HEK293 (cell line): ENCODE data around the gene CPLX3.

ENCODE experiments used
- SCRT1 ChIP-seq: fragments of 450-650 bp; formaldehyde crosslinking; IDR thresholded peaks from 2 replicates; pipeline ENCODE4 v1.5.1; 2016; ENCODE audit warnings: missing biosample characterization, missing genetic modification characterization, borderline replicate concordance
- TRIM28 ChIP-seq: IDR thresholded peaks from 2 replicates; pipeline ENCODE4 v1.6.1; 2011; ENCODE audit warnings: low read length, control low read depth, borderline replicate concordance
- WT1 ChIP-seq: fragments of 450-650 bp; formaldehyde crosslinking; IDR thresholded peaks from 2 replicates; pipeline ENCODE4 v1.5.1; 2016; ENCODE audit warnings: missing biosample characterization, missing genetic modification characterization
- YY2 ChIP-seq: fragments of 450-650 bp; formaldehyde crosslinking; IDR thresholded peaks from 2 replicates; pipeline ENCODE4 v1.5.1; 2016; ENCODE audit warnings: missing biosample characterization, missing genetic modification characterization
- ZBTB10 ChIP-seq: fragments of 450-650 bp; formaldehyde crosslinking; IDR thresholded peaks from 2 replicates; pipeline ENCODE4 v1.5.1; 2016; ENCODE audit warnings: missing biosample characterization, missing genetic modification characterization
- ZFP37 ChIP-seq: fragments of 450-650 bp; formaldehyde crosslinking; IDR thresholded peaks from 2 replicates; pipeline ENCODE4 v1.5.1; 2016; ENCODE audit warnings: missing biosample characterization, missing genetic modification characterization
- ZFP41 ChIP-seq: fragments of 450-650 bp; formaldehyde crosslinking; IDR thresholded peaks from 2 replicates; pipeline ENCODE4 v1.5.1; 2016; ENCODE audit warnings: missing biosample characterization, missing genetic modification characterization, borderline replicate concordance
- ZNF146 ChIP-seq: fragments of 450-650 bp; formaldehyde crosslinking; IDR thresholded peaks from 2 replicates; pipeline ENCODE4 v1.5.1; 2016; ENCODE audit warnings: missing biosample characterization, missing genetic modification characterization
- ZNF169 ChIP-seq: fragments of 450-650 bp; formaldehyde crosslinking; IDR thresholded peaks from 2 replicates; pipeline ENCODE4 v1.5.1; 2016; ENCODE audit warnings: missing biosample characterization, missing genetic modification characterization
- ZNF221 ChIP-seq: fragments of 450-650 bp; formaldehyde crosslinking; IDR thresholded peaks from 2 replicates; pipeline ENCODE4 v1.5.1; 2017; ENCODE audit warnings: missing biosample characterization, missing genetic modification characterization, borderline replicate concordance
- ZNF23 ChIP-seq: fragments of 450-650 bp; formaldehyde crosslinking; IDR thresholded peaks from 2 replicates; pipeline ENCODE4 v1.5.1; 2016; ENCODE audit warnings: missing biosample characterization, missing genetic modification characterization, borderline replicate concordance
- ZNF292 ChIP-seq: fragments of 450-650 bp; formaldehyde crosslinking; IDR thresholded peaks from 2 replicates; pipeline ENCODE4 v1.5.1; 2016; ENCODE audit warnings: low read depth, missing biosample characterization, missing genetic modification characterization, borderline replicate concordance
- ZNF37A ChIP-seq: fragments of 450-650 bp; IDR thresholded peaks from 2 replicates; pipeline ENCODE4 v1.5.1; 2018; ENCODE audit warnings: missing biosample characterization, missing genetic modification characterization
- ZNF513 ChIP-seq: fragments of 450-650 bp; IDR thresholded peaks from 2 replicates; pipeline ENCODE4 v1.5.1; 2018; ENCODE audit warnings: missing biosample characterization, missing genetic modification characterization
- ZNF544 ChIP-seq: fragments of 450-650 bp; formaldehyde crosslinking; IDR thresholded peaks from 2 replicates; pipeline ENCODE4 v1.5.0; 2017; ENCODE audit warnings: missing biosample characterization, missing genetic modification characterization
- ZNF558 ChIP-seq: fragments of 450-650 bp; formaldehyde crosslinking; IDR thresholded peaks from 2 replicates; pipeline ENCODE4 v1.5.1; 2016; ENCODE audit warnings: missing biosample characterization, missing genetic modification characterization
- ZNF585B ChIP-seq: fragments of 450-650 bp; formaldehyde crosslinking; IDR thresholded peaks from 2 replicates; pipeline ENCODE4 v1.5.1; 2016; ENCODE audit warnings: missing biosample characterization, missing genetic modification characterization
- ZNF747 ChIP-seq: fragments of 450-650 bp; formaldehyde crosslinking; IDR thresholded peaks from 2 replicates; pipeline ENCODE4 v1.5.1; 2016; ENCODE audit warnings: missing biosample characterization, missing genetic modification characterization
- ZSCAN16 ChIP-seq: fragments of 450-650 bp; formaldehyde crosslinking; IDR thresholded peaks from 2 replicates; pipeline ENCODE4 v1.5.1; 2016; ENCODE audit warnings: missing biosample characterization, missing genetic modification characterization
- ZSCAN18 ChIP-seq: fragments of 450-650 bp; formaldehyde crosslinking; IDR thresholded peaks from 2 replicates; pipeline ENCODE4 v1.5.1; 2016; ENCODE audit warnings: missing biosample characterization, missing genetic modification characterization
- ZXDB ChIP-seq: fragments of 450-650 bp; formaldehyde crosslinking; IDR thresholded peaks from 2 replicates; pipeline ENCODE4 v1.5.1; 2016; ENCODE audit warnings: missing biosample characterization, missing genetic modification characterization
- TF ChIP-seq, protein P1 (sequence below): fragments of 450-650 bp; formaldehyde crosslinking; IDR thresholded peaks from 2 replicates; pipeline ENCODE4 v1.5.1; 2017; ENCODE audit warnings: missing biosample characterization, missing genetic modification characterization
- TF ChIP-seq, protein P2 (sequence below): fragments of 450-650 bp; IDR thresholded peaks from 2 replicates; pipeline ENCODE4 v1.5.1; 2018; ENCODE audit warnings: missing biosample characterization, mild to moderate bottlenecking, missing genetic modification characterization
- TF ChIP-seq, protein P3 (sequence below): fragments of 450-650 bp; formaldehyde crosslinking; IDR thresholded peaks from 2 replicates; pipeline ENCODE4 v1.5.1; 2016; ENCODE audit warnings: missing biosample characterization, missing genetic modification characterization, borderline replicate concordance
- TF ChIP-seq, protein P4 (sequence below): fragments of 450-650 bp; formaldehyde crosslinking; IDR thresholded peaks from 2 replicates; pipeline ENCODE4 v1.5.1; 2016; ENCODE audit warnings: missing biosample characterization, missing genetic modification characterization

Gene CPLX3

DNA sequence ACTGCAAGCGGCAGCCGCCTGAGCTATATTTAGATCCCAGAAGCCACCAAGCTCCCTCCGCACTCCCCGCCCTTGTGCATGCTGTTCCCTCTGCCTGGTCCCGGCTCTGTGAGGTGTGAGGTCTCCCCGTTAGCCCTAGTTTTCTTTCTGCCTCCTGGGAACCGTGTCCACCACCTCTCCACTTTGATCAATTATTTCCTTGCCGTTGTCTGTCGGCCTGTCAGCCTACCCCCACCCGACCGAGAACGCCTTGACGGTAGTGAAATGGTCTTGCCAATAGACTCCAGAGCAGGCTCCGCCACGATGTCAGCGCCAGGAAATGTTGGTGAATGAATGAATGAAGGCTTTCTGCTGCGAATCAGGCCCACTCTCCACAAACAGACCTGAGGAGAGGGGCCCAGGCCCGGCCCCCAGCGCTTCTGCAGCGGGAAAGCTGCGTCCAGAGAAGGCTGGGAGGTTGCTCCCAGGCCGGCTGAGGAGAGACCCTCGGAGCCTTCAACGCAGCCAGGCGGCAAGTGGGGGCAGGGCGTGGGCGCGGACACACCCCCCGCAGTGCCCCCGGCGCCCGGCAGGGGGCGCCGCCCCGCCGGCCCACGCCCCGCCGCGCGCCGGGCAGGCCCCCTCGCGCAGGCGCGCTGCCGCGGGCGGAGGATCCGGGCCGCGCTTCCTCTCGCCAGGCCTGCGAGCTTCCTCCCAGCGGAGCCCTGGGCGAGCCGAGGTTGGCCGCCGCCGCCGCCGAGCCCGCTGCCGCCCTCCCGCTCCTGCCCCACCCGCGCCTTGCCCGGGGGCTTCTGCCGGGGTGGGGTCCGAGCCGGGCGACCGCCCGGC is 44.8 kb upstream of the CPLX3 start, which contains the start of gene CSK (continued):
- TF ChIP-seq ZNF221 (tag by site-specific recombination) (no peak), ZNF513 (tag by site-specific recombination) (no peak), ZXDB (tag by site-specific recombination) (no peak; the same call in 1 of the 2 replicates), ZNF747 (no peak), ZNF37A (tag by site-specific recombination) (no peak), YY2 (tag by site-specific recombination) (no peak), ZNF585B (tag by site-specific recombination) (no peak), WT1 (tag by site-specific recombination) (no peak), ZNF558 (no peak), TRIM28 (no peak), ZNF23 (no peak), ZNF146 (no peak), ZFP41 (tag by site-specific recombination) (no peak), ZSCAN18 (tag by site-specific recombination) (no peak), ZNF292 (tag by site-specific recombination) (no peak), ZSCAN16 (tag by site-specific recombination) (no peak), ZBTB10 (tag by site-specific recombination) (no peak), ZNF544 (tag by site-specific recombination) (no peak), SCRT1 (no peak), ZFP37 (no peak), ZNF169 (no peak)
- TF ChIP-seq, protein P1, sequence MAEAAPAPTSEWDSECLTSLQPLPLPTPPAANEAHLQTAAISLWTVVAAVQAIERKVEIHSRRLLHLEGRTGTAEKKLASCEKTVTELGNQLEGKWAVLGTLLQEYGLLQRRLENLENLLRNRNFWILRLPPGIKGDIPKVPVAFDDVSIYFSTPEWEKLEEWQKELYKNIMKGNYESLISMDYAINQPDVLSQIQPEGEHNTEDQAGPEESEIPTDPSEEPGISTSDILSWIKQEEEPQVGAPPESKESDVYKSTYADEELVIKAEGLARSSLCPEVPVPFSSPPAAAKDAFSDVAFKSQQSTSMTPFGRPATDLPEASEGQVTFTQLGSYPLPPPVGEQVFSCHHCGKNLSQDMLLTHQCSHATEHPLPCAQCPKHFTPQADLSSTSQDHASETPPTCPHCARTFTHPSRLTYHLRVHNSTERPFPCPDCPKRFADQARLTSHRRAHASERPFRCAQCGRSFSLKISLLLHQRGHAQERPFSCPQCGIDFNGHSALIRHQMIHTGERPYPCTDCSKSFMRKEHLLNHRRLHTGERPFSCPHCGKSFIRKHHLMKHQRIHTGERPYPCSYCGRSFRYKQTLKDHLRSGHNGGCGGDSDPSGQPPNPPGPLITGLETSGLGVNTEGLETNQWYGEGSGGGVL (tag by site-specific recombination), result no peak
- TF ChIP-seq, protein P2, sequence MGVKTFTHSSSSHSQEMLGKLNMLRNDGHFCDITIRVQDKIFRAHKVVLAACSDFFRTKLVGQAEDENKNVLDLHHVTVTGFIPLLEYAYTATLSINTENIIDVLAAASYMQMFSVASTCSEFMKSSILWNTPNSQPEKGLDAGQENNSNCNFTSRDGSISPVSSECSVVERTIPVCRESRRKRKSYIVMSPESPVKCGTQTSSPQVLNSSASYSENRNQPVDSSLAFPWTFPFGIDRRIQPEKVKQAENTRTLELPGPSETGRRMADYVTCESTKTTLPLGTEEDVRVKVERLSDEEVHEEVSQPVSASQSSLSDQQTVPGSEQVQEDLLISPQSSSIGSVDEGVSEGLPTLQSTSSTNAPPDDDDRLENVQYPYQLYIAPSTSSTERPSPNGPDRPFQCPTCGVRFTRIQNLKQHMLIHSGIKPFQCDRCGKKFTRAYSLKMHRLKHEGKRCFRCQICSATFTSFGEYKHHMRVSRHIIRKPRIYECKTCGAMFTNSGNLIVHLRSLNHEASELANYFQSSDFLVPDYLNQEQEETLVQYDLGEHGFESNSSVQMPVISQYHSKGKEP (tag by site-specific recombination), result no peak
- TF ChIP-seq, protein P3, sequence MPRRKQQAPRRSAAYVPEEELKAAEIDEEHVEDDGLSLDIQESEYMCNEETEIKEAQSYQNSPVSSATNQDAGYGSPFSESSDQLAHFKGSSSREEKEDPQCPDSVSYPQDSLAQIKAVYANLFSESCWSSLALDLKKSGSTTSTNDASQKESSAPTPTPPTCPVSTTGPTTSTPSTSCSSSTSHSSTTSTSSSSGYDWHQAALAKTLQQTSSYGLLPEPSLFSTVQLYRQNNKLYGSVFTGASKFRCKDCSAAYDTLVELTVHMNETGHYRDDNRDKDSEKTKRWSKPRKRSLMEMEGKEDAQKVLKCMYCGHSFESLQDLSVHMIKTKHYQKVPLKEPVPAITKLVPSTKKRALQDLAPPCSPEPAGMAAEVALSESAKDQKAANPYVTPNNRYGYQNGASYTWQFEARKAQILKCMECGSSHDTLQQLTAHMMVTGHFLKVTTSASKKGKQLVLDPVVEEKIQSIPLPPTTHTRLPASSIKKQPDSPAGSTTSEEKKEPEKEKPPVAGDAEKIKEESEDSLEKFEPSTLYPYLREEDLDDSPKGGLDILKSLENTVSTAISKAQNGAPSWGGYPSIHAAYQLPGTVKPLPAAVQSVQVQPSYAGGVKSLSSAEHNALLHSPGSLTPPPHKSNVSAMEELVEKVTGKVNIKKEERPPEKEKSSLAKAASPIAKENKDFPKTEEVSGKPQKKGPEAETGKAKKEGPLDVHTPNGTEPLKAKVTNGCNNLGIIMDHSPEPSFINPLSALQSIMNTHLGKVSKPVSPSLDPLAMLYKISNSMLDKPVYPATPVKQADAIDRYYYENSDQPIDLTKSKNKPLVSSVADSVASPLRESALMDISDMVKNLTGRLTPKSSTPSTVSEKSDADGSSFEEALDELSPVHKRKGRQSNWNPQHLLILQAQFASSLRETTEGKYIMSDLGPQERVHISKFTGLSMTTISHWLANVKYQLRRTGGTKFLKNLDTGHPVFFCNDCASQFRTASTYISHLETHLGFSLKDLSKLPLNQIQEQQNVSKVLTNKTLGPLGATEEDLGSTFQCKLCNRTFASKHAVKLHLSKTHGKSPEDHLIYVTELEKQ, result no peak
- TF ChIP-seq, protein P4, sequence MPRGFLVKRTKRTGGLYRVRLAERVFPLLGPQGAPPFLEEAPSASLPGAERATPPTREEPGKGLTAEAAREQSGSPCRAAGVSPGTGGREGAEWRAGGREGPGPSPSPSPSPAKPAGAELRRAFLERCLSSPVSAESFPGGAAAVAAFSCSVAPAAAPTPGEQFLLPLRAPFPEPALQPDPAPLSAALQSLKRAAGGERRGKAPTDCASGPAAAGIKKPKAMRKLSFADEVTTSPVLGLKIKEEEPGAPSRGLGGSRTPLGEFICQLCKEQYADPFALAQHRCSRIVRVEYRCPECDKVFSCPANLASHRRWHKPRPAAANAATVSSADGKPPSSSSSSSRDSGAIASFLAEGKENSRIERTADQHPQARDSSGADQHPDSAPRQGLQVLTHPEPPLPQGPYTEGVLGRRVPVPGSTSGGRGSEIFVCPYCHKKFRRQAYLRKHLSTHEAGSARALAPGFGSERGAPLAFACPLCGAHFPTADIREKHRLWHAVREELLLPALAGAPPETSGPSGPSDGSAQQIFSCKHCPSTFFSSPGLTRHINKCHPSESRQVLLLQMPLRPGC (tag by site-specific recombination), result no peak
